Thyroid gland (tissue), 4 donors: Measurements from ENCODE around the gene MAMSTR. TPM values are rescaled to one million over a fixed set of nuclear protein-coding genes. Genes with fewer than 3 reads are reported as not detected.

Experiments
- DNase-seq, 2 donors: peaks; one replicate each; pipeline ENCODE4 v3.0.0-alpha.2; 2019
- H3K27ac ChIP-seq, 3 donors: fragments of 200-600 bp; sonication (generic); 1 replicate in 2 of 3; 2 replicates in 1 of 3; pipeline ENCODE4 v1.5.1; 2016 to 2019; ENCODE audit warnings: mild to moderate bottlenecking in 1 of 3, moderate library complexity in 1 of 3
- H3K27me3 ChIP-seq: fragments of 200-600 bp; sonication (generic); one replicate; pipeline ENCODE4 v1.5.1; 2019
- H3K36me3 ChIP-seq, 2 donors: fragments of 200-600 bp; sonication (generic); one replicate each; pipeline ENCODE4 v1.5.1; 2016 to 2019
- H3K4me1 ChIP-seq, 2 donors: fragments of 200-600 bp; sonication (generic); one replicate each; pipeline ENCODE4 v1.5.1; 2017 to 2019
- H3K4me3 ChIP-seq, 3 donors: fragments of 200-600 bp; sonication (generic); replicated peaks in 1 of 3; 1 replicate in 2 of 3; 2 replicates in 1 of 3; pipeline ENCODE4 v1.5.1; 2016; ENCODE audit warnings: mild to moderate bottlenecking in 1 of 3
- H3K9me3 ChIP-seq: fragments of 200-600 bp; sonication (generic); one replicate; pipeline ENCODE4 v1.5.1; 2017
- POLR2A ChIP-seq, 2 donors: fragments of 450-650 bp; IDR thresholded peaks; one replicate each; pipeline ENCODE4 v1.6.1; 2017; ENCODE audit warnings: antibody characterized with exemption in 2 of 2, mild to moderate bottlenecking in 2 of 2, moderate library complexity in 1 of 2
- WGBS, 2 donors: methylation state at CpG; one replicate each; pipeline ENCODE4 v1.1.5; 2017; 5-methylcytosine and 5-hydroxymethylcytosine counted together
- intact Hi-C: fragments of 100-400 bp; cut with DNase I; formaldehyde crosslinking; loops from one replicate; pipeline ENCODE4 v1.15.1; 2023
- total RNA-seq, 4 donors: library from RNA; depleted of rRNA; stranded (reverse); fragments of >200 nt; gene quantifications; one replicate each; pipeline ENCODE4 v1.2.3, GENCODE V29; 2016
- TF ChIP-seq, protein P1 (sequence below), 6 experiments: fragments of 200-600 bp in 3 of 6; fragments of 450-650 bp in 3 of 6; sonication (generic) in 3 of 6; IDR thresholded peaks; one replicate each; pipeline ENCODE4 v1.5.1; 2016 to 2019; ENCODE audit warnings: antibody characterized with exemption in 6 of 6, mild to moderate bottlenecking in 2 of 6, inconsistent platforms in 1 of 6, moderate library complexity in 1 of 6

MAMSTR gene
- total RNA-seq, 4 donors from 2014 or later = 0.29 to 0.67 (median 0.54) TPM; not detected in 1

DNA sequence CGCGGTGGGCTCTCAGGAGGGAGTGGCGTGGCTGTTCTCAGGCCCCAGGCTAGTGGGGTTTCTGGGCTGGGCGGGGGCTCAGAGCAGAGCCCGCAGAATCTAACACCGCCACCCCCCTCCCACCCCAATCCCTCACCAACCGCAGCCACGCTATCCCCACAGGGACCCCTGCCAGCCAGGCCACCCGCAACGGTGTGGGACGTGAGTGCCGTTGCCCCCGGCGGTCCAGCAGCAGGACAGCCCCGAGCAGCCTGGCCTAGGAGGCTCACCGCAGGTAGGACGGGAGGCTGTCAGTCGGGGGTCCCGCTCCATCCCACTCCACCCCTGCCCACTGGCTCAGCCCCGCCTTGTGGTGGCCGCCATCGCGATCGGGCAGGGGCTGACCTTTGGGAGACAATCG, 46.5 kb downstream of the MAMSTR start, which contains the start of gene NTN5:
Gene NTN5, minus strand, starts transcription at position 24 of the 400 bp plus-strand sequence. CDS start 2,031 bp downstream, outside the sequence.
- no peaks in the 10 kb centered on the region for H3K27me3 ChIP-seq
- 78 to 80% methylated on average over 1 to 14 of the region's 25 CpGs for WGBS, 2 donors
- no peak for TF ChIP-seq POLR2A (IDR thresholded peaks at IDR 0.05)
- TF ChIP-seq, protein P1, sequence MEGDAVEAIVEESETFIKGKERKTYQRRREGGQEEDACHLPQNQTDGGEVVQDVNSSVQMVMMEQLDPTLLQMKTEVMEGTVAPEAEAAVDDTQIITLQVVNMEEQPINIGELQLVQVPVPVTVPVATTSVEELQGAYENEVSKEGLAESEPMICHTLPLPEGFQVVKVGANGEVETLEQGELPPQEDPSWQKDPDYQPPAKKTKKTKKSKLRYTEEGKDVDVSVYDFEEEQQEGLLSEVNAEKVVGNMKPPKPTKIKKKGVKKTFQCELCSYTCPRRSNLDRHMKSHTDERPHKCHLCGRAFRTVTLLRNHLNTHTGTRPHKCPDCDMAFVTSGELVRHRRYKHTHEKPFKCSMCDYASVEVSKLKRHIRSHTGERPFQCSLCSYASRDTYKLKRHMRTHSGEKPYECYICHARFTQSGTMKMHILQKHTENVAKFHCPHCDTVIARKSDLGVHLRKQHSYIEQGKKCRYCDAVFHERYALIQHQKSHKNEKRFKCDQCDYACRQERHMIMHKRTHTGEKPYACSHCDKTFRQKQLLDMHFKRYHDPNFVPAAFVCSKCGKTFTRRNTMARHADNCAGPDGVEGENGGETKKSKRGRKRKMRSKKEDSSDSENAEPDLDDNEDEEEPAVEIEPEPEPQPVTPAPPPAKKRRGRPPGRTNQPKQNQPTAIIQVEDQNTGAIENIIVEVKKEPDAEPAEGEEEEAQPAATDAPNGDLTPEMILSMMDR (IDR thresholded peaks at IDR 0.05) = no peak
- no peak for DNase-seq
- no peak within 1 kb of the TSS for H3K4me3 ChIP-seq
- H3K27ac ChIP-seq = no peak within 1 kb of the TSS
- H3K36me3 ChIP-seq = no peaks in the 10 kb centered on the region
- H3K9me3 ChIP-seq = no peaks in the 10 kb centered on the region
- intact Hi-C loops = no loop called here
- H3K4me1 ChIP-seq = peaks cover 6 to 7% of the 10 kb centered on the region in 2 donors

- DNase-seq = no peak
- Histone ChIP-seq H3K27me3 (no peaks in the 10 kb centered on the region), H3K27ac (no peak overlapping the region), H3K9me3 (no peaks in the 10 kb centered on the region), H3K36me3 (no peaks in the 10 kb centered on the region), H3K4me1 (peaks cover 6 to 7% of the 10 kb centered on the region in 2 donors), H3K4me3 (no peak overlapping the region)
- no peak for TF ChIP-seq POLR2A (IDR thresholded peaks at IDR 0.05)
- TF ChIP-seq, protein P1 (IDR thresholded peaks at IDR 0.05) = no peak
- 71 to 82% methylated on average over 7 to 8 of the region's 10 CpGs for WGBS, 2 donors
- intact Hi-C loops = no loop called here
Measured at GRCh38 chr19:48671446-48671995, 48.0 kb downstream of the MAMSTR start.

DNA sequence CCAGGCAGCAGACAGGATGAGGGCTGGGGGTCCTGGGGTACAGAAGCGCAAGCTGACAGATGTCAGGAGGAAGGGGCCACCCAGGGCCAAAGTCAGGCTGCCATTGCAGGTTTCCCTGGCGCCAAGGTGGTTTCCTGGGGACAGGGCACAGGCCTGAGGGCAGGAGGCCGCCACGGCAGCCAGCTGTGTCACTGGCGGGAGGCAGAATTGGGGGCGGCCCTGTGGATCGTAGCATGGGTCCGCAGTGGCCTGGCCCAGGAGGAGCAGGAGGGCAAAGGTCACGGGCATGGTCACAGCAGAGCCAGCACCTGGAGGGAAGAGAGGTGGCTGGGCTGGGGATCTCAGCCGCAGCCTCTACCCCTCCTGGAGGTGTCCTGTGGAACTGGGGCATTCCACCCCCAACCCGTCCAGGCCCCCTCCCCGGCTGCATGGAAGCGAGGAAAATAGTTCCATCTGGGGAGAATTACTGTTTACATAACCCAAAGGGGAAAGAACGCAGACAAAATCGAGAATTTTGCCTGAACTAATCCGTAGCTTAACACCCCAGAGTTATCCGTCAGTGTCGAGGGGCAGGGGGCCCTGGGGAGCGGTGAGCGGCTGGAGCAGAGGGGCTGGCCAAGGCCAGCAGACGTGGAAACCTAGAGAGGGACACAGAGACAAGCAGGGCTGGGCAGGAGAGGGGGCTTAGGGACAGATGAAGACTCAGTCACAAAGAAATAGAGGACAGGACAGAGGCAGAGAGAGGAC, 48.7 kb downstream of the MAMSTR start:
- H3K27me3 ChIP-seq = no peaks in the 10 kb centered on the region
- no peaks in the 10 kb centered on the region for H3K36me3 ChIP-seq
- H3K27ac ChIP-seq = no peak overlapping the region
- WGBS, 2 donors = 80% methylated on average over 11 to 21 of the region's 21 CpGs
- H3K4me3 ChIP-seq = no peak overlapping the region
- intact Hi-C loops = no loop called here
- DNase-seq = no peak
- no peak for TF ChIP-seq POLR2A (IDR thresholded peaks at IDR 0.05)
- TF ChIP-seq, protein P1 (IDR thresholded peaks at IDR 0.05) = no peak
- H3K9me3 ChIP-seq = no peaks in the 10 kb centered on the region
- peaks cover 6 to 7% of the 10 kb centered on the region in 2 donors for H3K4me1 ChIP-seq

DNA sequence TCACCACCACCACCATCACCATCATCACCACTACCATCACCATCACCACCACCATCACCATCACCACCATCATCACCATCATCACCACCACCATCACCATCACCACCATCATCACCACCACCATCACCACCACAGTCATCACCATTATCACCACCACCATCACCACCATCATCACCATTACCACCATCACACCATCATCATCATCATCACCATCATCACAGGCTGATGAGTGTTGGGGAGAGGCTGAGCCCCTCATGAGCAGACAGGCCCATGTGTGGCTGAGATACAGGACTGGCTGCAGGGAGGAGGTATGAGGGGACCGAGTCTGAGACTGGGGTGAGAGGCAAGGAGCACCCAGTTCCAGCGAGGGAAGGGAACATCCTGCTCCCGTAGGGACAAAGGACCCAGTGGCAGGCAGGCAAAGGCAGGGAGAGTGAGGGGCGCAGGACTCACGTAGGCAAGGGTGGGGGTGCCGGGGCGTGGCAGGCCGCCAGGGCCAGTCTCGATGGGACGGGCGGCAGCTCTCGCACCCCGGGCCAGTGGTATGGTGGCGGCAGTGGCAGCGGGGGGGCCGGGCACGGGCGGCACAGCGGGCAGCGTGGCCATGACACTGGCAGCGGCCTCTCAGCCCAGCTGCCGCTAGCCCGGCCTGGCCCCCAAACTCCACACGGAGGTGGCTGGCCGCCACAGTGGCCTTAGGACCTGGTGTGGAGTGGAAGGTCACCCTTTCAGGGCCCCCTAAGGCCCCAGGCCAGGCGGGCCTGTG, 49.4 kb downstream of the MAMSTR start:
- Histone ChIP-seq H3K27me3 (no peaks in the 10 kb centered on the region), H3K27ac (no peak overlapping the region), H3K4me1 (peaks cover 0 to under 1% of the 10 kb centered on the region in 2 donors), H3K36me3 (no peaks in the 10 kb centered on the region), H3K4me3 (no peak overlapping the region), H3K9me3 (no peaks in the 10 kb centered on the region)
- WGBS, 2 donors = 93 to 97% methylated on average over 20 to 26 of the region's 26 CpGs
- TF ChIP-seq, protein P1 (IDR thresholded peaks at IDR 0.05) = no peak
- TF ChIP-seq POLR2A (IDR thresholded peaks at IDR 0.05) = no peak
- intact Hi-C loops = no loop called here
- DNase-seq = no peak
